Motor neuron (in vitro differentiated cells): ENCODE results near the gene HPCAL4. TPM values are rescaled to one million over a fixed set of nuclear protein-coding genes. Genes with fewer than 3 reads are reported as not detected.

ENCODE experiments used
- ATAC-seq, 8 experiments: fragments of 200-7000 bp; cut with Tn5 transposase; replicated peaks in 6 of 8; 2 replicates each; pipeline ENCODE4 v1.8.0; 2021; ENCODE audit warnings: mild to moderate bottlenecking in 8 of 8, moderate library complexity in 8 of 8
- H3K27ac ChIP-seq, 2 donors: fragments of 250-450 bp; sonication (Bioruptor Pico); 2 replicates each; pipeline ENCODE4 v1.9.0; 2021; ENCODE audit warnings: antibody characterized with exemption in 2 of 2, mild to moderate bottlenecking in 2 of 2, moderate library complexity in 1 of 2
- H3K4me1 ChIP-seq, 2 donors: fragments of 250-450 bp; sonication (Bioruptor Pico); replicated peaks in 1 of 2; 2 replicates each; pipeline ENCODE4 v1.6.1; 2021; ENCODE audit warnings: antibody characterized with exemption in 2 of 2, mild to moderate bottlenecking in 2 of 2, moderate library complexity in 1 of 2
- H3K4me3 ChIP-seq, 5 donors: fragments of 250-450 bp; sonication (Bioruptor Pico); 2 replicates each; pipeline ENCODE4 v1.9.0; 2021; ENCODE audit warnings: antibody characterized with exemption in 5 of 5, mild to moderate bottlenecking in 5 of 5, moderate library complexity in 4 of 5
- WGBS, 10 experiments: fragments of 450-650 bp; shearing (Covaris generic); methylation state at CpG; one replicate each; pipeline ENCODE4 v1.0.0; 2022; 5-methylcytosine and 5-hydroxymethylcytosine counted together
- in situ Hi-C, 9 experiments: fragments of 400-800 bp; cut with MboI; loops; one replicate each; pipeline ENCODE4 v1.15.0; 2021; ENCODE audit warnings: low sequenced_read_pairs in 9 of 9, low pct_unique_long_range_greater_than_20kb in 2 of 9; ENCODE audit not compliant: unreplicated experiment in 9 of 9
- total RNA-seq, 8 experiments: library from RNA; unstranded; fragments of 300-600 nt; gene quantifications; 2 replicates each; pipeline versions ENCODE4 v1.2.3 to v1.2.4, GENCODE V29; 2022

The HPCAL4 gene
- total RNA-seq, 8 experiments from 2014 or later, result 0.17 to 36.8 (median 15.9) TPM

DNA sequence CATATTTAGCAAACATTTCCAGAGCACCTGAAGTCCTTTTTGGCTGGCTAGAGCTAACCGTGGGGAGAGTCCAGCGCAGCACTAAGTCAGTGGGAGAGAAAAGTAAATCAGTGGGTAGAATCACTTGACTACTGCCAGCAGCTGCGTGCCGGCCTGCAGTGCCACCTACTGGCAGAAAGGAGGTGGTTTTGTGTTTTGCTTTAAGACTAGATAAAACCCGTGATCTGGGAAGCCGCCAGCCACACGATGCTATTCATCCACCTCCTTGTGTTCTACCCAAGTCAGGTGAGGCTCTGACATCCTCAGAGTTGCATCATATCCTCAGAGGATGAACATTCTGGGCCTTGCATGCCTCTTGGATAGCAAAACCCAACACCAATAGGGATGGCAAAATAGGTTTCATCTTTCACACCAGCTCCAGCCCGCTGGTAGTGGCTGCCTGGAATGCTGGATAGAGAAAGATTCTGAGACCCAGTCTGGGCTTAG is 37.6 kb downstream of the HPCAL4 start:
- Histone ChIP-seq H3K27ac (no peak overlapping the region), H3K4me1 (peaks cover 0 to 3% of the 10 kb centered on the region in 2 donors), H3K4me3 (no peak overlapping the region)
- WGBS, 10 experiments, result 0 to 21% (median 7%) methylated on average over 1 to 8 of the region's 8 CpGs; no CpG with 5 or more reads in 1 of the 10 experiments
- peak; percentile 72 to 88 (median 80) for ATAC-seq
- in situ Hi-C loops, result loop anchor here in 2 of 9 experiments (10.0 kb wide), 1 partner anchor 49 kb away; no protein-coding TSS in a partner anchor

GRCh38 chr1:39652554-39652953 is 38.7 kb downstream of the HPCAL4 start:
- no peak for ATAC-seq
- in situ Hi-C loops, result loop anchor here in 2 of 9 experiments (10.0 kb wide), 1 partner anchor 48 kb away; no protein-coding TSS in a partner anchor
- 80 to 100% (median 90%) methylated on average over 1 to 2 of the region's 2 CpGs; no CpG with 5 or more reads in 4 of the 10 experiments for WGBS, 10 experiments

DNA sequence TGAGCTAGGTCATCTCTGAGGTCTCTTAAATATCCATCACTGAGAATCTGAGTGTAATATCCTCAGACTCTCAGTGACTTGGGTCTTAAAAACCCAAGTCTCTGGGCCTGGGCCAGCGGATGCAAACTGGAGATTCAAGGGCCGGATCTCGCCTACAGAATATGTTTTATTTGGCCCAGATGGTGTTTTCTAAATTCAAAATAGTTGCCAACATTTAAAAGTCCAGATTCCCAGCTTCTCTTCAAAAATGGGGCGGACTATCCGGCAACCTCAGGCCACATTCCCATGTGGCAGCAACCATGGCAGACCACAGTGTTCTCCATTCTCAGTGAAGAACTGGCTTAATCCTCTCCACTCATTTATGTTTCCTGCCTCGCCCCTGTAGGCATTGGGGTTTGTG is 39.1 kb downstream of the HPCAL4 start:
- no peak for ATAC-seq
- Histone ChIP-seq H3K4me1 (peaks cover 4% of the 10 kb centered on the region in 2 donors), H3K4me3 (no peak overlapping the region), H3K27ac (no peak overlapping the region)
- in situ Hi-C loops, result loop anchor here in 2 of 9 experiments (10.0 kb wide), 1 partner anchor 47 kb away; no protein-coding TSS in a partner anchor
- WGBS, 10 experiments, result 39 to 100% (median 82%) methylated on average over 1 to 6 of the region's 6 CpGs; no CpG with 5 or more reads in 3 of the 10 experiments

More at GRCh38 chr1:39652554-39652953, 38.7 kb downstream of the HPCAL4 start:
- no peak overlapping the region for H3K4me3 ChIP-seq
- peaks cover 0 to 3% of the 10 kb centered on the region in 2 donors for H3K4me1 ChIP-seq
- no peak overlapping the region for H3K27ac ChIP-seq

GRCh38 chr1:39650431-39650830 is 40.8 kb downstream of the HPCAL4 start:
- H3K27ac ChIP-seq, result no peak overlapping the region
- 20 to 100% (median 70%) methylated on average over 1 of the region's 1 CpG; no CpG with 5 or more reads in 6 of the 10 experiments for WGBS, 10 experiments
- in situ Hi-C loops, result loop anchor here in 2 of 9 experiments (10.0 kb wide), 1 partner anchor 46 kb away; no protein-coding TSS in a partner anchor
- no peak overlapping the region for H3K4me3 ChIP-seq
- no peak for ATAC-seq
- peaks cover 16 to 18% of the 10 kb centered on the region in 2 donors for H3K4me1 ChIP-seq

GRCh38 chr1:39649636-39650185 is 41.5 kb downstream of the HPCAL4 start:
- ATAC-seq, result no peak
- in situ Hi-C loops, result loop anchor here in 2 of 9 experiments (10.0 kb wide), 1 partner anchor 45 kb away; no protein-coding TSS in a partner anchor
- peaks cover 16 to 18% of the 10 kb centered on the region in 2 donors for H3K4me1 ChIP-seq
- WGBS, 10 experiments, result 20 to 100% (median 69%) methylated on average over 1 to 2 of the region's 2 CpGs; no CpG with 5 or more reads in 1 of the 10 experiments
- H3K27ac ChIP-seq, result no peak overlapping the region
- no peak overlapping the region for H3K4me3 ChIP-seq

GRCh38 chr1:39648496-39648895 is 42.7 kb downstream of the HPCAL4 start:
- no peak for ATAC-seq
- peaks cover 13 to 18% of the 10 kb centered on the region in 2 donors for H3K4me1 ChIP-seq
- no peak overlapping the region for H3K4me3 ChIP-seq
- in situ Hi-C loops, result no loop called here
- WGBS, 10 experiments, result 14 to 80% (median 50%) methylated on average over 1 to 2 of the region's 2 CpGs; no CpG with 5 or more reads in 3 of the 10 experiments
- no peak overlapping the region for H3K27ac ChIP-seq

DNA sequence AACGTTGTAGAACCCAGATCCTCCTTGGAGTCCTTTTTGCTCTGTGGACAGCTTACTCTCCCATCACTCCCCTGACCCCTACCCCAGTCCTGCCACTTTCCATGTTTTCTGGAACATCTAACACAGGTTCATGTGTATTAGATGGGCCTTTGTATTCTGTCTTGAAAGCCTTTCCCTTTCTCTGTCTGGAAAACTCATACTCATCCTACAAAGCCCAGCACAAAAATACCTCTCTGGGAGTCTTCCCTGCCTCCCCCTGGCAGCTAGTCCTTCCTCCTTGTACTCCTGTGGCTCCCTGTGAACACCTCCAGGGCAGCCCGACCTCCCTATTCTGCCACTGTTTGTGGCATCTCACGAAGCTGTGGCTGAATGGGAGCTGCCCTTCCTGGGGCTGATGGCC is 44.0 kb downstream of the HPCAL4 start:
- in situ Hi-C loops, result no loop called here
- H3K27ac ChIP-seq, result no peak overlapping the region
- H3K4me1 ChIP-seq, result peaks cover 13 to 18% of the 10 kb centered on the region in 2 donors
- no peak overlapping the region for H3K4me3 ChIP-seq
- ATAC-seq, result no peak
- WGBS, 10 experiments, result 0 to 70% (median 43%) methylated on average over 1 to 3 of the region's 3 CpGs; no CpG with 5 or more reads in 6 of the 10 experiments

GRCh38 chr1:39646232-39647081 is 44.8 kb downstream of the HPCAL4 start:
- Histone ChIP-seq H3K4me3 (no peak overlapping the region), H3K4me1 (peaks cover 13 to 18% of the 10 kb centered on the region in 2 donors), H3K27ac (peak overlapping the region; percentile 40 to 47)
- 0 to 52% (median 45%) methylated on average over 1 to 6 of the region's 12 CpGs; no CpG with 5 or more reads in 5 of the 10 experiments for WGBS, 10 experiments
- peak; percentile 81 to 92 (median 84) for ATAC-seq
- in situ Hi-C loops, result no loop called here

- Histone ChIP-seq H3K4me3 (no peak overlapping the region), H3K27ac (no peak overlapping the region), H3K4me1 (peaks cover 18 to 19% of the 10 kb centered on the region in 2 donors)
- in situ Hi-C loops, result no loop called here
- no peak for ATAC-seq
- WGBS, 10 experiments, result 50 to 100% (median 71%) methylated on average over 1 to 3 of the region's 3 CpGs; no CpG with 5 or more reads in 4 of the 10 experiments
Observed at GRCh38 chr1:39645411-39646043, 45.7 kb downstream of the HPCAL4 start.

DNA sequence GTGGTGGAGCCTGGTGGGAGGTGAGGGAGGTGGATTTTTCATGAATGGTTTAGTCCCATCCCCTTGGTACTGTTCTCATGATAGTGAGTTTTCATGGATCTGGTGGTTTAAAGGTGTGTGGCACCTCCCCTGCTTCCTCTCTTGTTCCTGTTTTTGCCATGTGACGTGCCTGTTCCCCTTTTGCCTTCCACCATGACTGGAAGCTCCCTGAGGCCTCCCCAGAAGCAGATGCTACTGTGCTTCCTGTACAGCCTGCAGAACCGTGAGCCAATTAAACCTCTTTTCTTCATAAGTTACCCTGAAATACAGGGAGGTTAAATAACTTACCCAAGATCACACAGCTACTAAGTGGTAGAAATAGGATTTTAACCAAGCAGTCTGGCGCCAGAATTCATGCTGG is 47.5 kb downstream of the HPCAL4 start:
- in situ Hi-C loops, result no loop called here
- 0 to 100% (median 65%) methylated on average over 1 to 3 of the region's 3 CpGs; no CpG with 5 or more reads in 1 of the 10 experiments for WGBS, 10 experiments
- no peak for ATAC-seq
- Histone ChIP-seq H3K27ac (no peak overlapping the region), H3K4me3 (no peak overlapping the region), H3K4me1 (peaks cover 21 to 24% of the 10 kb centered on the region in 2 donors)

DNA sequence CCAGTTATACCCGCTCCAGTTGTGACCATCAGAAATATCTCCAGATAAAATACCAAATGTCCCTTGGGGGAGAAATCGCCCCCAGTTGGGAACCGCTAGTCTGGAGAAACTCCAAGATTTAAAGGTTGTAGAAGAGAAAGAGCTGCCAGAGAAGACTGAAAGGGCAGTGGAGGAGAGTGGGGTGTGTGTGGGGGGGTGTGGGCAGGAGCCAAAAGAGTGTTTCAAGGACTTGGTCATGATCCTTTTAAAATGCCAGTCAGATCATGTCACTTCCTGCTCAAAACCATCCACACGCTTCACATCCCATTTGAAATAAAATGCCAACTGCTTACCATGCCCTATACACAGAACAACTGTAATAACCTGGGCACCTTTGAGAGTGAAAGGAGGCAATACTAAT is 48.4 kb downstream of the HPCAL4 start:
- in situ Hi-C loops, result no loop called here
- H3K4me3 ChIP-seq, result no peak overlapping the region
- H3K4me1 ChIP-seq, result peaks cover 21 to 24% of the 10 kb centered on the region in 2 donors
- 30 to 100% (median 80%) methylated on average over 1 to 4 of the region's 4 CpGs; no CpG with 5 or more reads in 1 of the 10 experiments for WGBS, 10 experiments
- no peak overlapping the region for H3K27ac ChIP-seq
- ATAC-seq, result no peak

- in situ Hi-C loops, result no loop called here
- Histone ChIP-seq H3K4me3 (no peak overlapping the region), H3K4me1 (peaks cover 14 to 16% of the 10 kb centered on the region in 2 donors), H3K27ac (no peak overlapping the region)
- no peak for ATAC-seq
- 42 to 87% (median 81%) methylated on average over 2 to 8 of the region's 8 CpGs; no CpG with 5 or more reads in 1 of the 10 experiments for WGBS, 10 experiments
Observed at GRCh38 chr1:39640861-39641260, 50.4 kb downstream of the HPCAL4 start.
